IMR-90 (cell line): ENCODE results near the gene COL7A1. TPM values are rescaled to one million over a fixed set of nuclear protein-coding genes. Genes with fewer than 3 reads are reported as not detected.

Experiments
- ATAC-seq: fragments of 200-7000 bp; cut with Tn5 transposase; 2 replicates; pipeline ENCODE4 v1.9.1; 2020; ENCODE audit warnings: low read depth, mild to moderate bottlenecking, moderate library complexity
- BruUV-seq: library from RNA; stranded (reverse); fragments of 400-500 nt; replicated peaks from 2 replicates; lab custom pipeline; 2021; lab: Mats Ljungman, UMichigan
- CTCF ChIA-PET: fragments of 300-600 bp; formaldehyde crosslinking; extraction: SDS; loops from one replicate; lab custom pipeline; 2021; ENCODE audit warnings: antibody characterized with exemption; lab: Yijun Ruan, JAX
- POLR2A ChIA-PET: fragments of 300-600 bp; sonication (Branson Sonifier 250); formaldehyde crosslinking; loops from one replicate; lab custom pipeline; 2022; ENCODE audit warnings: antibody characterized with exemption; ENCODE audit not compliant: unreplicated experiment; lab: Charles Lee
- DNase-seq: peaks from one replicate; pipeline ENCODE4 v3.0.0; 2013
- H2AFZ ChIP-seq: replicated peaks from 2 replicates; pipeline ENCODE3; 2013; ENCODE audit warnings: low read length, mild to moderate bottlenecking; ENCODE audit not compliant: poor library complexity
- H2AK5ac ChIP-seq: 2 replicates; pipeline ENCODE4 v1.6.1; 2013; ENCODE audit warnings: low read depth, low read length, inconsistent platforms
- H2AK9ac ChIP-seq: replicated peaks from 2 replicates; pipeline ENCODE3; 2013; ENCODE audit warnings: mild to moderate bottlenecking, low read depth, low read length, moderate library complexity; ENCODE audit not compliant: poor library complexity
- H2BK120ac ChIP-seq: 2 replicates; pipeline ENCODE4 v1.6.1; 2013; ENCODE audit warnings: low read depth, low read length, inconsistent platforms
- H2BK15ac ChIP-seq: 3 replicates; pipeline ENCODE4 v1.6.1; 2013; ENCODE audit warnings: low read depth, low read length, inconsistent platforms
- H2BK20ac ChIP-seq: 2 replicates; pipeline ENCODE4 v1.6.1; 2013; ENCODE audit warnings: low read depth, mild to moderate bottlenecking, inconsistent platforms, low read length, moderate library complexity
- H2BK5ac ChIP-seq: 2 replicates; pipeline ENCODE4 v1.6.1; 2013; ENCODE audit warnings: mild to moderate bottlenecking, low read depth, low read length, inconsistent platforms; ENCODE audit not compliant: poor library complexity, severe bottlenecking
- H3K14ac ChIP-seq: replicated peaks from 2 replicates; pipeline ENCODE4 v1.6.1; 2013; ENCODE audit warnings: low read depth, low read length, inconsistent platforms
- H3K18ac ChIP-seq: 2 replicates; pipeline ENCODE4 v1.6.1; 2013; ENCODE audit warnings: low read depth, low read length, control low read depth
- H3K23ac ChIP-seq: 2 replicates; pipeline ENCODE4 v1.6.1; 2013; ENCODE audit warnings: low read depth, low read length, inconsistent platforms
- H3K27ac ChIP-seq: 2 replicates; pipeline ENCODE4 v1.5.1; 2013; ENCODE audit warnings: mild to moderate bottlenecking, control low read depth, low read length; ENCODE audit not compliant: insufficient read depth
- H3K27me3 ChIP-seq: 2 replicates; pipeline ENCODE4 v1.6.1; 2013; ENCODE audit warnings: low read length; ENCODE audit not compliant: control insufficient read depth, insufficient read depth
- H3K36me3 ChIP-seq: 2 replicates; pipeline ENCODE4 v1.6.1; 2013; ENCODE audit warnings: low read length, mixed read lengths; ENCODE audit not compliant: control insufficient read depth, insufficient read depth
- H3K4ac ChIP-seq: 2 replicates; pipeline ENCODE4 v1.6.1; 2013; ENCODE audit warnings: low read depth, low read length, inconsistent platforms
- H3K4me1 ChIP-seq: 2 replicates; pipeline ENCODE4 v1.6.1; 2013; ENCODE audit warnings: low read length, mixed read lengths; ENCODE audit not compliant: control insufficient read depth, insufficient read depth
- H3K4me2 ChIP-seq: 2 replicates; pipeline ENCODE4 v1.6.1; 2013; ENCODE audit warnings: low read depth, mild to moderate bottlenecking, control low read depth, low read length, moderate library complexity
- H3K4me3 ChIP-seq: 2 replicates; pipeline ENCODE4 v1.5.1; 2013; ENCODE audit warnings: low read depth, mild to moderate bottlenecking, control low read depth, low read length, moderate library complexity; ENCODE audit not compliant: insufficient read depth
- H3K56ac ChIP-seq: 2 replicates; pipeline ENCODE4 v1.6.1; 2013; ENCODE audit warnings: low read length, inconsistent platforms; ENCODE audit not compliant: insufficient read depth; ENCODE audit errors: extremely low read depth
- H3K79me1 ChIP-seq, 2 experiments: 2 replicates each; pipeline ENCODE4 v1.6.1; 2013; ENCODE audit warnings: low read length in 2 of 2, inconsistent platforms in 1 of 2, low read depth in 1 of 2
- H3K9ac ChIP-seq: 2 replicates; pipeline ENCODE4 v1.6.1; 2013; ENCODE audit warnings: low read depth, low read length, control low read depth
- H3K9me1 ChIP-seq: 2 replicates; pipeline ENCODE4 v1.6.1; 2013; ENCODE audit warnings: low read length, inconsistent platforms; ENCODE audit not compliant: insufficient read depth
- H3K9me3 ChIP-seq: 2 replicates; pipeline ENCODE4 v1.6.1; 2013; ENCODE audit warnings: low read length; ENCODE audit not compliant: control insufficient read depth, insufficient read depth
- H4K20me1 ChIP-seq: 2 replicates; pipeline ENCODE4 v1.6.1; 2013; ENCODE audit warnings: low read length, inconsistent platforms; ENCODE audit not compliant: insufficient read depth
- H4K5ac ChIP-seq: 2 replicates; pipeline ENCODE4 v1.6.1; 2013; ENCODE audit warnings: mild to moderate bottlenecking, low read depth, low read length, control low read depth
- H4K8ac ChIP-seq, 2 experiments: 2 replicates each; pipeline ENCODE4 v1.6.1; 2013; ENCODE audit warnings: low read depth in 2 of 2, low read length in 2 of 2, control low read depth in 1 of 2, inconsistent platforms in 1 of 2
- H4K91ac ChIP-seq: 2 replicates; pipeline ENCODE4 v1.6.1; 2013; ENCODE audit warnings: low read depth, low read length, inconsistent platforms; ENCODE audit not compliant: insufficient read depth
- BHLHE40 ChIP-seq: fragments of 150-350 bp; IDR thresholded peaks from 2 replicates; pipeline ENCODE4 v1.6.1; 2016; ENCODE audit warnings: mild to moderate bottlenecking, low read depth, low read length
- CEBPB ChIP-seq: IDR thresholded peaks from 2 replicates; pipeline ENCODE4 v1.6.1; 2012; ENCODE audit warnings: low read depth, low read length, improper control_type of control experiment
- CHD1 ChIP-seq: IDR thresholded peaks from 2 replicates; pipeline ENCODE4 v1.6.1; 2012; ENCODE audit warnings: low read depth, low read length, improper control_type of control experiment
- FOS ChIP-seq: fragments of 150-350 bp; IDR thresholded peaks from 2 replicates; pipeline ENCODE4 v1.6.1; 2016; ENCODE audit warnings: low read depth, low read length
- MAFK ChIP-seq: IDR thresholded peaks from 2 replicates; pipeline ENCODE4 v1.6.1; 2012; ENCODE audit warnings: low read depth, low read length, improper control_type of control experiment
- MAZ ChIP-seq: IDR thresholded peaks from 2 replicates; pipeline ENCODE4 v1.6.1; 2012; ENCODE audit warnings: low read depth, mild to moderate bottlenecking, low read length, improper control_type of control experiment, moderate library complexity, borderline replicate concordance
- MXI1 ChIP-seq: IDR thresholded peaks from 2 replicates; pipeline ENCODE4 v1.6.1; 2012; ENCODE audit warnings: low read depth, mild to moderate bottlenecking, low read length, moderate library complexity, borderline replicate concordance
- NFE2L2 ChIP-seq: fragments of 150-350 bp; IDR thresholded peaks from 2 replicates; pipeline ENCODE4 v1.6.1; 2016; ENCODE audit warnings: low read depth, mild to moderate bottlenecking, low read length
- POLR2A ChIP-seq: IDR thresholded peaks from 2 replicates; pipeline ENCODE4 v1.6.1; 2012; ENCODE audit warnings: mild to moderate bottlenecking, low read depth, low read length
- RCOR1 ChIP-seq: IDR thresholded peaks from 2 replicates; pipeline ENCODE4 v1.6.1; 2012; ENCODE audit warnings: mild to moderate bottlenecking, low read length, improper control_type of control experiment; ENCODE audit not compliant: insufficient replicate concordance
- RFX5 ChIP-seq: IDR thresholded peaks from 2 replicates; pipeline ENCODE4 v1.8.0; 2012; ENCODE audit warnings: low read depth, mild to moderate bottlenecking, low read length, moderate library complexity
- SMC3 ChIP-seq: fragments of 150-350 bp; IDR thresholded peaks from 2 replicates; pipeline ENCODE4 v1.6.1; 2016; ENCODE audit warnings: low read depth, mild to moderate bottlenecking, antibody characterized with exemption, low read length, moderate library complexity
- USF2 ChIP-seq: fragments of 150-350 bp; IDR thresholded peaks from 2 replicates; pipeline ENCODE4 v1.6.1; 2017; ENCODE audit warnings: mild to moderate bottlenecking, antibody characterized with exemption, low read length, low read depth
- WGBS, 2 experiments: methylation state at CpG; one replicate each; pipeline versions ENCODE4 v1.1.5 to v1.1.7; 2013; ENCODE audit warnings: missing lambda C conversion rate in 2 of 2; ENCODE audit not compliant: insufficient read length in 1 of 2; ENCODE audit errors: extremely low coverage in 2 of 2; 5-methylcytosine and 5-hydroxymethylcytosine counted together
- dilution Hi-C: fragments of 300-500 bp; cut with HindIII; formaldehyde crosslinking; loops from one replicate; pipeline ENCODE4 v1.14.3; 2018; ENCODE audit warnings: low sequenced_read_pairs; ENCODE audit not compliant: unreplicated experiment
- in situ Hi-C: fragments of 300-500 bp; cut with MboI; formaldehyde crosslinking; loops from 3 replicates; pipeline ENCODE4 v1.14.3; 2019; ENCODE audit warnings: low sequenced_read_pairs, inconsistent platforms, mixed read lengths
- intact Hi-C: fragments of 100-400 bp; cut with micrococcal nuclease; formaldehyde crosslinking; loops from 2 replicates; pipeline ENCODE4 v1.10.0; 2022
- polyA plus RNA-seq, 3 experiments: library from polyadenylated mRNA; depleted of rRNA; stranded (reverse); fragments of >200 nt; gene quantifications; 2 replicates each; pipeline ENCODE4 v1.2.3, GENCODE V29; 2012; ENCODE audit warnings: low replicate concordance in 1 of 3
- total RNA-seq: library from RNA; depleted of rRNA; stranded (reverse); fragments of >200 nt; gene quantifications from 2 replicates; pipeline ENCODE4 v1.2.3, GENCODE V29; 2012
- TF ChIP-seq, protein P1 (sequence below): fragments of 150-350 bp; IDR thresholded peaks from 2 replicates; pipeline ENCODE4 v1.6.1; 2016; ENCODE audit warnings: low read depth, mild to moderate bottlenecking, low read length, moderate library complexity, borderline replicate concordance
- TF ChIP-seq, protein P2 (sequence below): conservative IDR thresholded peaks from 2 replicates; pipeline ENCODE4 v1.5.1; 2012; ENCODE audit warnings: mild to moderate bottlenecking, low read depth, low read length, improper control_type of control experiment

COL7A1 gene
- total and polyA plus RNA-seq, 2 of the 4 experiments (the other 2 are of a cell fraction) = 4.1 to 20.3 TPM

- Histone ChIP-seq H4K20me1 (peaks cover 6% of the 10 kb centered on the region; the same call in 1 of the 2 replicates), H3K4me1 (no peaks in the 10 kb centered on the region), H3K27ac (no peak overlapping the region), H4K5ac (no peak overlapping the region), H3K79me1 (peaks cover 4 to 12% of the 10 kb centered on the region in 2 experiments; a peak in 2 of 4 replicates), H2BK15ac (no peak overlapping the region), H3K9me1 (peaks cover 11% of the 10 kb centered on the region), H3K23ac (no peak overlapping the region), H3K9ac (no peak overlapping the region), H2BK5ac (no peak overlapping the region), H2AFZ (no peak overlapping the region), H3K18ac (no peak overlapping the region), H2BK120ac (no peak overlapping the region), H2BK20ac (no peak overlapping the region), H4K8ac (no peak overlapping the region), H2AK5ac (no peak overlapping the region), H3K4me2 (no peak overlapping the region), H3K14ac (no peak overlapping the region), H3K9me3 (no peaks in the 10 kb centered on the region), H3K36me3 (peaks cover 83% of the 10 kb centered on the region), H3K27me3 (no peaks in the 10 kb centered on the region), H2AK9ac (no peak overlapping the region), H3K4me3 (no peak overlapping the region), H4K91ac (no peak overlapping the region), H3K4ac (no peak overlapping the region), H3K56ac (no peak overlapping the region)
- no TSS peak for BruUV-seq
- CTCF ChIA-PET = no interaction called here
- POLR2A ChIA-PET = no interaction called here
- TF ChIP-seq RCOR1 (no peak), SMC3 (no peak), NFE2L2 (no peak), CEBPB (no peak), MAFK (no peak), CHD1 (no peak), MAZ (no peak), POLR2A (no peak), BHLHE40 (no peak), USF2 (no peak), MXI1 (no peak), FOS (no peak), RFX5 (no peak)
- TF ChIP-seq, protein P1, sequence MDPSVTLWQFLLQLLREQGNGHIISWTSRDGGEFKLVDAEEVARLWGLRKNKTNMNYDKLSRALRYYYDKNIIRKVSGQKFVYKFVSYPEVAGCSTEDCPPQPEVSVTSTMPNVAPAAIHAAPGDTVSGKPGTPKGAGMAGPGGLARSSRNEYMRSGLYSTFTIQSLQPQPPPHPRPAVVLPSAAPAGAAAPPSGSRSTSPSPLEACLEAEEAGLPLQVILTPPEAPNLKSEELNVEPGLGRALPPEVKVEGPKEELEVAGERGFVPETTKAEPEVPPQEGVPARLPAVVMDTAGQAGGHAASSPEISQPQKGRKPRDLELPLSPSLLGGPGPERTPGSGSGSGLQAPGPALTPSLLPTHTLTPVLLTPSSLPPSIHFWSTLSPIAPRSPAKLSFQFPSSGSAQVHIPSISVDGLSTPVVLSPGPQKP = no peak
- TF ChIP-seq, protein P2, sequence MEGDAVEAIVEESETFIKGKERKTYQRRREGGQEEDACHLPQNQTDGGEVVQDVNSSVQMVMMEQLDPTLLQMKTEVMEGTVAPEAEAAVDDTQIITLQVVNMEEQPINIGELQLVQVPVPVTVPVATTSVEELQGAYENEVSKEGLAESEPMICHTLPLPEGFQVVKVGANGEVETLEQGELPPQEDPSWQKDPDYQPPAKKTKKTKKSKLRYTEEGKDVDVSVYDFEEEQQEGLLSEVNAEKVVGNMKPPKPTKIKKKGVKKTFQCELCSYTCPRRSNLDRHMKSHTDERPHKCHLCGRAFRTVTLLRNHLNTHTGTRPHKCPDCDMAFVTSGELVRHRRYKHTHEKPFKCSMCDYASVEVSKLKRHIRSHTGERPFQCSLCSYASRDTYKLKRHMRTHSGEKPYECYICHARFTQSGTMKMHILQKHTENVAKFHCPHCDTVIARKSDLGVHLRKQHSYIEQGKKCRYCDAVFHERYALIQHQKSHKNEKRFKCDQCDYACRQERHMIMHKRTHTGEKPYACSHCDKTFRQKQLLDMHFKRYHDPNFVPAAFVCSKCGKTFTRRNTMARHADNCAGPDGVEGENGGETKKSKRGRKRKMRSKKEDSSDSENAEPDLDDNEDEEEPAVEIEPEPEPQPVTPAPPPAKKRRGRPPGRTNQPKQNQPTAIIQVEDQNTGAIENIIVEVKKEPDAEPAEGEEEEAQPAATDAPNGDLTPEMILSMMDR = no peak
- no peak for ATAC-seq
- WGBS, 2 experiments = 80% methylated on average over 6 of the region's 17 CpGs; no CpG with 5 or more reads in 1 of the 2 experiments
- dilution Hi-C loops = no loop called here
- intact Hi-C loops = no loop called here
- in situ Hi-C loops = no loop called here
- DNase-seq = no peak
Observed at GRCh38 chr3:48575366-48575765, 19.8 kb downstream of the COL7A1 start.
